ENCODE results near the gene DLD. TPM values are rescaled to one million over a fixed set of nuclear protein-coding genes. Genes with fewer than 3 reads are reported as not detected.
A peak's percentile ranks its signal among the peaks of the same experiment; 100 is the strongest.

Gene DLD
- total RNA-seq, 2 experiments from 2014 or later, result 74.3 to 74.9 TPM

DNA sequence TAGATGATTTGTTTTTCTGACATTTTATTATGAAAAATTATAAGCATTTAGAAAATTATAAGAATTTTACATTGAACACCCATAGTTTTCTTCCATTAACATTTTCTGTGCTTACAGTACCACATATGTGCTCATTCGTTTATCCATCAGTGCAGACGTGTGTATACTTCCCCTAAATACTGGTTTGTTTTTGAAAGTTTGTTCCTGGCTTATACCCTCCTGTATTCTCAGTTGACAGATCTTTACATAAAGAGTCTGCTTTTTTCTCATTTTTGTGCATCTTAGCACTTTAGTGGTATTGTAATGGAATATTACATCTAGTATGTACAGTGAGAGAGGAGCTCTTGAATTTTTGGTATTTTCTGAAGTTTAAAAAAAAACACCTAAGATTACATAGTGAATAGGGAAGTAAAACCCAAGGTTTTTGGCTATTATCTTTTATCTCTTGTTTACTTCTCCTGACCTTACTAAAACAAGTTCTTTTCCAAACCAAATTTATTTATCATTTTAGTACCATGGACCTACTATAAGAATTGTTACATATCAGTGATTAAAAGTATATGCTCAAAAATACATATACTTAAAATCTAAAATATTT lies 8.1 kb downstream of the DLD start:
- no peaks in the 10 kb centered on the region for H3K27me3 ChIP-seq (ENCODE audit: control insufficient read depth in 1 of 2, insufficient read depth in 2 of 2, low read length in 2 of 2)
- peaks cover 54% of the 10 kb centered on the region for H3K36me3 ChIP-seq (ENCODE audit: insufficient read depth, low read length)
- H3K4me1 ChIP-seq (ENCODE audit: insufficient read depth, low read length), result peaks cover 4% of the 10 kb centered on the region
- H3K4me3 Mint-ChIP-seq, result no peak overlapping the region
- intact Hi-C loops (cut with DNase I, micrococcal nuclease), result loop anchor here (10.0 kb wide), 2 partner anchors 314 to 1234 kb away; partner anchors contain the start of genes BCAP29 (in 1 of the 2) and CCDC71L (in 1 of the 2)
- no peak overlapping the region for H3K27ac ChIP-seq (ENCODE audit: low read depth in 1 of 2, low read length in 2 of 2)
- ATAC-seq (ENCODE audit: poor library complexity) (no peak), DNase-seq (no peak)
- H3K27ac Mint-ChIP-seq, result no peak overlapping the region
- H3K9me3 Mint-ChIP-seq, result no peaks in the 10 kb centered on the region
- ChIA-PET CTCF (interaction anchor here (0.9 to 1.4 kb wide), 2 partner anchors 10 to 24 kb away, joined by 3 to 4 read pairs; no protein-coding TSS in a partner anchor), POLR2A (interaction anchor here (2.4 kb wide), 1 partner anchor 9 kb away, joined by 10 read pairs; the partner anchor contains the start of gene DLD)
- peaks cover 69% of the 10 kb centered on the region for H3K4me1 Mint-ChIP-seq (ENCODE audit: low read depth)
- peaks cover 86% of the 10 kb centered on the region for H3K36me3 Mint-ChIP-seq (ENCODE audit: low read depth)
- H3K4me3 ChIP-seq (ENCODE audit: low read length), result no peak overlapping the region
- H3K9me3 ChIP-seq (ENCODE audit: control insufficient read depth in 1 of 2, insufficient read depth in 1 of 2, low read length in 2 of 2), result no peaks in the 10 kb centered on the region
- no peaks in the 10 kb centered on the region for H3K27me3 Mint-ChIP-seq
- TF ChIP-seq CTCF (IDR thresholded peaks at IDR 0.05), result no peak

DNA sequence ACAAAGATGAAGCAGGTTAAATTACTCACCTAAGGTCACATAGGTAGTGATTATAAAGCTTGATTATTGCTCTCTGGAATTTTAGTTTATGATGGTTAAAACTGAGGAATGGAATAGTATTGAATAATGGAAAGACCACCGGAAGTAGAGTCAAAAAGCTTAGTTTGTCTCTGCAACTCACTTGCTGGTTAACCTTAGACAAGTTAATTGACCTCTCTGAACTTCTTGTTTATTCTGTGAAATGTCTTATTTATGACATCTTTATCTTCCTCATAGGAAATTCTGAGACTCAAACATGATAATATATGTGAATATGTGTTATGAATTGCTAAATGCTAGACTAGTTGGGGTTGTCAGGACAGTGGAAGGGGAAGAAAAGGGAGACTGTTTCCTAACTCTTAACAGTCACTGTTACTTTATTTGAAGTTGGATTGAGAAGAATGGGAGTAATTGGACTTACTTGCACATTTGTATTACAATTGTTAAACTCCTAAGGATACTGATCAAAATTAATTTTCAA lies 9.6 kb downstream of the DLD start:
- TF ChIP-seq CTCF (IDR thresholded peaks at IDR 0.05), result no peak
- peaks cover 53% of the 10 kb centered on the region for H3K36me3 ChIP-seq (ENCODE audit: insufficient read depth, low read length)
- H3K27ac ChIP-seq (ENCODE audit: low read depth in 1 of 2, low read length in 2 of 2), result no peak overlapping the region
- ChIA-PET CTCF (interaction anchor here (0.5 to 1.4 kb wide), 3 partner anchors 9 to 26 kb away, joined by 3 to 4 read pairs (median 3); no protein-coding TSS in a partner anchor), POLR2A (interaction anchor here (2.4 kb wide), 1 partner anchor 10 kb away, joined by 10 read pairs; the partner anchor contains the start of gene DLD)
- H3K4me1 Mint-ChIP-seq (ENCODE audit: low read depth), result peaks cover 55% of the 10 kb centered on the region
- peak overlapping the region; percentile 32 for H3K27ac Mint-ChIP-seq
- intact Hi-C loops (cut with DNase I, micrococcal nuclease), result no loop called here
- no peaks in the 10 kb centered on the region for H3K27me3 ChIP-seq (ENCODE audit: control insufficient read depth in 1 of 2, insufficient read depth in 2 of 2, low read length in 2 of 2)
- ATAC-seq (ENCODE audit: poor library complexity), result no peak
- no peak for DNase-seq
- peaks cover 86% of the 10 kb centered on the region for H3K36me3 Mint-ChIP-seq (ENCODE audit: low read depth)
- H3K4me3 ChIP-seq (ENCODE audit: low read length), result no peak overlapping the region
- no peaks in the 10 kb centered on the region for H3K27me3 Mint-ChIP-seq
- H3K4me3 Mint-ChIP-seq, result no peak overlapping the region
- no peaks in the 10 kb centered on the region for H3K9me3 Mint-ChIP-seq
- H3K4me1 ChIP-seq (ENCODE audit: insufficient read depth, low read length), result peaks cover 4% of the 10 kb centered on the region
- H3K9me3 ChIP-seq (ENCODE audit: control insufficient read depth in 1 of 2, insufficient read depth in 1 of 2, low read length in 2 of 2), result no peaks in the 10 kb centered on the region

DNA sequence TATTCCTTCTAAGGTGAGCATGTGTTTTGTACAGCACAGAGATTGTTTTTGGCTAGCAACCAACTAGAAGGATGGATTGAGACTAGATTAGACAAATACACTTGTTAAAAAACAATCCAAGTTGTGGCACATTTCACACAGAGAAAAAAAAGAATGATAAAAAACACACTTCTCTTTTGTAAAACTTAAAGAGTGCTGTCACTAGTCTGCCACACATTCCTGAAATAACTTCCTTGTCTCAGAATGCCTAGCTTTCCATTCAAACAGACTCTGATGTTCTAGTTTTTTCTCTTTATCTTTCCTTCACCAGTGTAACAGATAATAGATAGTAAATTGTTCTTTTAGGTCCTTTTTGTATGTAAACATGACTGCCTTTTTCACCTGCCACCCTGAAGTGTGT lies 11.4 kb downstream of the DLD start:
- Histone ChIP-seq H3K4me3 (ENCODE audit: low read length) (no peak overlapping the region), H3K27ac (ENCODE audit: low read depth in 1 of 2, low read length in 2 of 2) (no peak overlapping the region), H3K9me3 (ENCODE audit: control insufficient read depth in 1 of 2, insufficient read depth in 1 of 2, low read length in 2 of 2) (no peaks in the 10 kb centered on the region), H3K4me1 (ENCODE audit: insufficient read depth, low read length) (peaks cover 4% of the 10 kb centered on the region), H3K36me3 (ENCODE audit: insufficient read depth, low read length) (peaks cover 63% of the 10 kb centered on the region), H3K27me3 (ENCODE audit: control insufficient read depth in 1 of 2, insufficient read depth in 2 of 2, low read length in 2 of 2) (no peaks in the 10 kb centered on the region)
- peaks cover 86% of the 10 kb centered on the region for H3K36me3 Mint-ChIP-seq (ENCODE audit: low read depth)
- DNase-seq (no peak), ATAC-seq (ENCODE audit: poor library complexity) (no peak)
- TF ChIP-seq CTCF (IDR thresholded peaks at IDR 0.05), result no peak
- intact Hi-C loops (cut with DNase I, micrococcal nuclease), result no loop called here
- peaks cover 45% of the 10 kb centered on the region for H3K4me1 Mint-ChIP-seq (ENCODE audit: low read depth)
- POLR2A ChIA-PET, result no interaction called here
- H3K27ac Mint-ChIP-seq, result no peak overlapping the region
- H3K27me3 Mint-ChIP-seq, result no peaks in the 10 kb centered on the region
- no peak overlapping the region for H3K4me3 Mint-ChIP-seq
- H3K9me3 Mint-ChIP-seq, result no peaks in the 10 kb centered on the region
- CTCF ChIA-PET, result no interaction called here
